Measurements from ENCODE around the gene DEFB121.

The DEFB121 gene

GRCh38 chr20:31403886-31404285, 2.1 kb downstream of the DEFB121 start:
- Histone ChIP-seq H3K9ac (ENCODE audit: low read length) (no peak overlapping the region), H4K20me1 (ENCODE audit: insufficient read depth, low read length) (no peaks in the 10 kb centered on the region), H3K4me3 (ENCODE audit: low read length) (no peak overlapping the region), H3F3A (ENCODE audit: insufficient read depth, low read length) (no peaks in the 10 kb centered on the region), H3K36me3 (replicated peaks; ENCODE audit: insufficient read depth, low read length) (no peaks in the 10 kb centered on the region), H3K27me3 (replicated peaks; ENCODE audit: insufficient read depth, low read length) (no peaks in the 10 kb centered on the region), H3K4me2 (ENCODE audit: low read depth, low read length) (no peak overlapping the region), H3K9me2 (replicated peaks; ENCODE audit: insufficient read depth, low read length) (no peaks in the 10 kb centered on the region), H3K79me2 (ENCODE audit: low read length) (no peaks in the 10 kb centered on the region), H3K27ac (ENCODE audit: low read length) (no peak overlapping the region), H3K9me3 (replicated peaks; ENCODE audit: insufficient read depth, low read length) (no peaks in the 10 kb centered on the region), H2AFZ (ENCODE audit: low read length) (no peak overlapping the region), H3K4me1 (ENCODE audit: low read length) (no peaks in the 10 kb centered on the region)
- TF ChIP-seq EZH2phosphoT487 (IDR thresholded peaks at IDR 0.05; ENCODE audit: low read length) (no peak), EZH2 (optimal IDR thresholded peaks at IDR 0.05; ENCODE audit: low read depth, low read length) (no peak)
- TF ChIP-seq, protein P1, sequence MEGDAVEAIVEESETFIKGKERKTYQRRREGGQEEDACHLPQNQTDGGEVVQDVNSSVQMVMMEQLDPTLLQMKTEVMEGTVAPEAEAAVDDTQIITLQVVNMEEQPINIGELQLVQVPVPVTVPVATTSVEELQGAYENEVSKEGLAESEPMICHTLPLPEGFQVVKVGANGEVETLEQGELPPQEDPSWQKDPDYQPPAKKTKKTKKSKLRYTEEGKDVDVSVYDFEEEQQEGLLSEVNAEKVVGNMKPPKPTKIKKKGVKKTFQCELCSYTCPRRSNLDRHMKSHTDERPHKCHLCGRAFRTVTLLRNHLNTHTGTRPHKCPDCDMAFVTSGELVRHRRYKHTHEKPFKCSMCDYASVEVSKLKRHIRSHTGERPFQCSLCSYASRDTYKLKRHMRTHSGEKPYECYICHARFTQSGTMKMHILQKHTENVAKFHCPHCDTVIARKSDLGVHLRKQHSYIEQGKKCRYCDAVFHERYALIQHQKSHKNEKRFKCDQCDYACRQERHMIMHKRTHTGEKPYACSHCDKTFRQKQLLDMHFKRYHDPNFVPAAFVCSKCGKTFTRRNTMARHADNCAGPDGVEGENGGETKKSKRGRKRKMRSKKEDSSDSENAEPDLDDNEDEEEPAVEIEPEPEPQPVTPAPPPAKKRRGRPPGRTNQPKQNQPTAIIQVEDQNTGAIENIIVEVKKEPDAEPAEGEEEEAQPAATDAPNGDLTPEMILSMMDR (IDR thresholded peaks at IDR 0.05; ENCODE audit: low read length) = no peak
- DNase-seq = no peak

DNA sequence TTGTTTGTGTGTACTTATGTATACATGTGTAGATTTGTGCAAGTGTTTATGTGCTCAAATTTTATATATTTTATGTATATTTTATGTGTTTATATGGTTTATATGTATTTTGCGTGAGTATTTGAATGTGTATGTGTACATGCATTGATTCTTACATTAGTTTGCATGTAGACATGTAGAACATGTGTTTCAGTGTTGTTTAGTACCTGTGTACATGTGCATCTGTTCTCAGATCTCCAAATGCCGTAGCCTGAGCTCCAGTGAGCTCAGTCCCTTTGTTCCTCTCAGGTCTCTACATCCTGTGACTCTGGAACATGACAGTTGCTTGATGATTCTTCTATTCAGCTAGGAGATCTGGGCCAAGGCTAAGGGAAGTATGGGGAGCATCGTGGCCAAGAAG, 11.1 kb downstream of the DEFB121 start:
- H3K4me1 ChIP-seq (ENCODE audit: low read length) = no peaks in the 10 kb centered on the region
- no peaks in the 10 kb centered on the region for H3K9me2 ChIP-seq (replicated peaks; ENCODE audit: insufficient read depth, low read length)
- TF ChIP-seq EZH2phosphoT487 (IDR thresholded peaks at IDR 0.05; ENCODE audit: low read length) (no peak), EZH2 (optimal IDR thresholded peaks at IDR 0.05; ENCODE audit: low read depth, low read length) (no peak)
- TF ChIP-seq, protein P1 (IDR thresholded peaks at IDR 0.05; ENCODE audit: low read length) = no peak
- no peaks in the 10 kb centered on the region for H4K20me1 ChIP-seq (ENCODE audit: insufficient read depth, low read length)
- no peak for DNase-seq
- no peaks in the 10 kb centered on the region for H3K79me2 ChIP-seq (ENCODE audit: low read length)
- H3F3A ChIP-seq (ENCODE audit: insufficient read depth, low read length) = no peaks in the 10 kb centered on the region
- H3K9me3 ChIP-seq (replicated peaks; ENCODE audit: insufficient read depth, low read length) = no peaks in the 10 kb centered on the region
- H3K4me3 ChIP-seq (ENCODE audit: low read length) = no peak overlapping the region
- no peak overlapping the region for H3K27ac ChIP-seq (ENCODE audit: low read length)
- no peaks in the 10 kb centered on the region for H3K27me3 ChIP-seq (replicated peaks; ENCODE audit: insufficient read depth, low read length)
- H3K4me2 ChIP-seq (ENCODE audit: low read depth, low read length) = no peak overlapping the region
- H2AFZ ChIP-seq (ENCODE audit: low read length) = no peak overlapping the region
- H3K36me3 ChIP-seq (replicated peaks; ENCODE audit: insufficient read depth, low read length) = no peaks in the 10 kb centered on the region
- no peak overlapping the region for H3K9ac ChIP-seq (ENCODE audit: low read length)

DNA sequence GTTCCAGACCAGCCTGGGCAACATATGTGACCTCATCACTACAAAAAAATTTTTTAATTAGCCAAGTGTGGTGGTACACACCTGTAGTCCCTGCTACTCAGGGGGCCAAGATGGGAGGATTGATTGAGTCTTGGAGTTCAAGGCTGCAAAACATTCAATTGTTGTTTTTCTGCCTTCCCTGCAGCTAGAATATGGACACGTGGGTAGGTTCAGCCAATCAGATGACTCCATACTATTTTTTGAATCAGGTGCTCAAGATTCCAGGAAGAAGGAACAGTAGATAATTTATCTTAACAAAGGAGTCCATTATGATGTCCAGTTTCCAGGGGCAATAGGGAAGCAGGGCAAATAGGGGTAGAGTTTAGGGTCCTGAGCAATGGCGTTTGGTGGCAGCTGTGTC, 13.2 kb downstream of the DEFB121 start:
- H3F3A ChIP-seq (ENCODE audit: insufficient read depth, low read length) = no peaks in the 10 kb centered on the region
- H3K9me3 ChIP-seq (replicated peaks; ENCODE audit: insufficient read depth, low read length) = no peaks in the 10 kb centered on the region
- H3K79me2 ChIP-seq (ENCODE audit: low read length) = no peaks in the 10 kb centered on the region
- H3K9ac ChIP-seq (ENCODE audit: low read length) = no peak overlapping the region
- 0 out of 2 replicates have a peak overlapping the region, but pooled peaks have one; percentile 42 for H2AFZ ChIP-seq (ENCODE audit: low read length)
- no peaks in the 10 kb centered on the region for H3K36me3 ChIP-seq (replicated peaks; ENCODE audit: insufficient read depth, low read length)
- no peak overlapping the region for H3K4me3 ChIP-seq (ENCODE audit: low read length)
- H3K4me1 ChIP-seq (ENCODE audit: low read length) = no peaks in the 10 kb centered on the region
- no peaks in the 10 kb centered on the region for H3K27me3 ChIP-seq (replicated peaks; ENCODE audit: insufficient read depth, low read length)
- no peaks in the 10 kb centered on the region for H4K20me1 ChIP-seq (ENCODE audit: insufficient read depth, low read length)
- no peak overlapping the region for H3K4me2 ChIP-seq (ENCODE audit: low read depth, low read length)
- DNase-seq = no peak
- TF ChIP-seq, protein P1 (IDR thresholded peaks at IDR 0.05; ENCODE audit: low read length) = no peak
- TF ChIP-seq EZH2 (optimal IDR thresholded peaks at IDR 0.05; ENCODE audit: low read depth, low read length) = no peak
- TF ChIP-seq EZH2phosphoT487 (IDR thresholded peaks at IDR 0.05; ENCODE audit: low read length) = no peak
- no peaks in the 10 kb centered on the region for H3K9me2 ChIP-seq (replicated peaks; ENCODE audit: insufficient read depth, low read length)
- no peak overlapping the region for H3K27ac ChIP-seq (ENCODE audit: low read length)

Measured in MM.1S (cell line).